HCEC 1CT (cell line): ENCODE results near the gene SIAH1.
"Not testable (repeated sequence)": the region's sequence is repeated elsewhere in the genome, so short reads cannot be mapped to it uniquely, and the experiment has no call there.

ENCODE experiments used
- DNase-seq: peaks from one replicate; pipeline ENCODE4 v3.0.0-alpha.2; 2017

Gene SIAH1

DNA sequence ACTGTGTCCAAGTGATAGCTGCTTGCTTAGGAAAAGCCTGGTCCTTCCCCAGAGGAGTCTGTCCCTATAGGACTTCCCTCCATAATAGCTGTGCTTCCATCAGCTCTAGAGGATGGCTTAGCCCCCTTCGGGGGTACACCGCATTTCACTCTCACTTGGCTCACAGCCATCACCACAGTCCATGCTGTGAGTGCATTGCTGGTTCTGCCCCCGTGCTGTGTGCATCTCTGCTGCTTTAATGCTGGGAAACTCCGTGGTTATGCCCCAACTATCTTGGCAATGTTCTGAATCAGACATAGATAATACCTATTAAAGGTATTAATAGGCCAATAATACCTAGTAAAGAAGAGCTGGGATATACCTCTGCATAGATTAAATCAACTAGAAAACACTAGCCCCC, 58.3 kb downstream of the SIAH1 start:
- DNase-seq, result no peak

DNA sequence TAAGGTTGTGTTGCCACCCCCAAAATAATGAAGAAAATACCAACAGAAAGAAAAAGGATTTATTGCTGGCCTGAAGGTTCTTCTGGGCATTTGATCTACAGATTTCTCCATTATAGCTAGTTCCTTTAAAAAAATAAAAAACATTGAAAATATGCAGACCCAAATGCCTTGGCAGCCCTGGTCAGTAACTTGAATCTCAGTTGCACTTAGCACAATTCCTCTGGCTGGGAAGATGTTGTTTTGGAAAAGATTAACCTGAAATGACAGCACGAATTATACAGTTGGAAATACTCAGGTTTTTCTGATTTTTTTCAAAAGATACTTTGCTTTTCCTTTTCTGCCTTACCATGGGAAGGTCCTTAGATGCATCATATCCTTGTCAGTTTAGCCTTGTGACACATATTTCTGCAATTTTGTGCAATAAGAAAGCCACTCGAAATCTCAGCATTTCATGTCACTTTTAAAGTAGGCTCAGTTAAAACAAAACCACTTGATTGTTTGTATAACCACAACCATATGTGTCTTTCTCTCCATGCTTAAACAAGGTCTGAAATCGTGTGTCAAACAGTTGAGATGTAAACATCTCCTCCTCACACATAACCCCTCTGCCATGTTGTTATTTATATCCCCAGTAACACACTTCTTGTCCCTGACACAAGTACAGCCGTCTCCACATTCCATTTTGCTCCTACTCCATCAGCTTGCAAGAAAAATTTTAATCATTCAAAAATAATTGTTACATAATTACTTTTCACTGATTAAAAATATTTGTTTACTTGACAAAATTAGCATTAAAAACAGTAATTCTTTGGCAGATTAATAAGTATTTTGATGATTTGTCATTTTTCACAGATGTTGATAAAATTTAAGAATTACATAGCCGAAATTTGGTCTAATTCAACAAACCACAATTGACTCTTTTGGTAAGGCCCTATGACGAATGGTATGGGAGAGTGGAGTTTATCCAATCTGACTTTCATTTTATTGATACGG, 61.1 kb downstream of the SIAH1 start:
- peak; percentile 9 for DNase-seq

DNA sequence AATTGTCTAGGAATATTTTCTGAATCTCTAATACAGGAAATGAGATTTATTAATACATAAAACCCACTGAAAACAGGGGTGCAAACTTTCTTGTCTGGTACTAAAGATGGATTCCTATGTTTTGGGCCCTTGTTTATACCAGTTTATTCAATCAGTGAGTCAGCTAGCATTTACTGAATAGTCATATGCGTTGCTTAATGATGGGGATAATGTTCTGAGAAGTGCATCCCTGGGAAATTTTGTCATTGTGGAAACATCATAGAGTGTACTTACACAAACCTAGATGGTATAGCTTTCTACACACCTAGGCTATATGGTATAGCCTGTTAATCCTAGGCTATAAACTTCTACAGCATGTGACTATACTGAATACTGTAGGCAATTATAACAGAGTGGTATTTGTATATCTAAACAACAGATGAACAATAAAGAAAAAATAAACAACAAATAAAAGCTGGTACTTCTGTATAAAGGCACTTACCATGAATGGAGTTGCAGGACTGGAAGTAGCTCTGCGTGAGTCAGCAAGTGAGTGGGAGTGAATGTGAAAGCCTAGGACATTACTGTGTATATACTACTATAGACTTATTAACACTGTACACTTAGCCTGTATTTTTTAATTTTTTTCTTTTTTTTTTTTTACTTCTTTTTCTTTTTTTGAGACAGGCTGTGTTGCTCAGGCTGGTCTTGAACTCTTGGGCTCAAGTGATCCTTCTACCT, 63.7 kb downstream of the SIAH1 start:
- peak; percentile 74 for DNase-seq

DNA sequence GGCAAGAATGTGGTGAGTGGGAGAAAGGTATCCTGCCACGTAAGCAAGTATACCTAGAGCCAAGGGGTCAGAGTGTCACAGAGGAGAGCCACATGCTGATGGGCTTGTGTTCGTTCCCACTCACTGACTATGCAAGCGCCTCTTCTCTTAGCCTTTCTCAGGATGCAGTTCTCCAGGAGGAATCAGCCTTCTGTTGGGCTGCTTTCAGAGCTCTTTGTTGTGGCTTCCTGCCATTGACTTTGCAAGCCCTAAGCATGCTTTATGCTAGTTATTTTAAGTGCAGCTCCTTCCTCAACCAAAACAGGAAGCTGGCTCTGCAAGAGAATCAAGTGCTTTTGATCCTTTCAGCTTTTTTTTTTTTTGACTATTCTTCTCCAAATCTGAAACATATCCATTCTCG, 66.6 kb downstream of the SIAH1 start:
- DNase-seq, result no peak

DNA sequence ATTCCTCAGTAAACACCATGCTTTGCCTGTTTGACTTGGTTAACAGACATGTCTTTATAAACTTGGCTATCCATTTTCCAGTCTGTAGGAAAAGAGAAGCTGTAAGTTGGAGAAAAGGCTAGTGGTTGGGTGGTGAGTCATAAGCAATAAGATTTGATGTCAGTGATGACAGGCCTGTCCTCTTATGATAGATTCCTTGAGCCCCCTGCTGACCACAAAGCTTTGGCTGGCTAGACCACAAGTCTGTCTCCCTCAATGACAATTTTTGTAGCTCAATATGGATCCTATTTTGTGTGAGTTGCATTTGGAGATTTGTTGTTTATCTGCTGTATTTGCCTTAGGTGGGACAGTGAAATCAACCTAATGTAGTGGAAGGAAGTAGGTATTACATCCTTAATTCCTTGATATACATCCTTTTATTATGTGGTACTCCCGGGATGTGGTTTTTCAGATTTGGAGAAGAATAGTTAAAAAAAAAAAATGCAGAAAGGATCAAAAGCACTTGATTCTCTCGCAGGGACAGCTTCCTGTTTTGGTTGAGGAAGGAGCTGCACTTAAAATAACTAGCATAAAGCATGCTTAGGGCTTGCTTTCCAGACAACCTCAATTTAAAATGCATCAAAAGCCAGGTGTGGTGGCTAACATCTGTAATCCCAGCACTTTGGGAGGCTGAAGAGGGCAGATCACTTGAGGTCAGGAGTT, 67.4 kb downstream of the SIAH1 start:
- peak; percentile 75 for DNase-seq

DNA sequence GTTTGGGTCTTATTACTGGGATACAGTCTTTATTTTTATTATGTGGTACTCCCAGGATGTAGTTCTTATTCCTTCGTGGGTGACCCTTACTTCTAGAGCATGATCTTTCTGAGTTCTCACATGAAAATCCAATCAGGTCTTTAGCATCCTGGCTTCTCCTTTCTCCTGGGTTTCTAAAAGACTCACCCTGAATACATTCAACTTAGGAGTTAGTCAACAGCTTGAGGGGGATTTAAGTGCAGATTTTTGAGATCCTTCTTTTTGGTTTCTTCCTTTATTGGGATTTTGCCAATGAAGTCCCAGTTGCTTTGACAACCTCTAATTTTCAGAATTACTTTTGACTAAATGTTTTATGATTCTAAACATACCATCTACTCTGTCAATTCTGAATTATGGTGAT, 68.2 kb downstream of the SIAH1 start:
- no peak for DNase-seq

DNA sequence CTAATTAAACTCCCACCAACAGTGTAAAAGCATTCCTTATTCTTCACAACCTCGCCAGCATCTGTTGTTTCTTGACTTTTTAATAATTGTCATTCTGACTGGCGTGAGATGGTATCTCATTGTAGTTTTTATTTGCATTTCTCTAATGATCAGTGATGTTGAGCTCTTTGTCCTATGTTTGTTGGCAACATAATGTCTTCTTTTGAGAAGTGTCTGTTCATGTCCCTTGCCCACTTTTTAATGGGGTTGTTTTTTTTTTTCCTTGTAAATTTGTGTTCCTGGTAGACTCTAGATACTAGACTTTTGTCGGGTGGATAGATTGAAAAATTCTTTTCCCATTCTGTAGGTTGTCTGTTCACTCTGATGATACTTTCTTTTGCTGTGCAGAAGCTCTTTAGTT, 71.3 kb downstream of the SIAH1 start:
- not testable (repeated sequence) for DNase-seq

DNA sequence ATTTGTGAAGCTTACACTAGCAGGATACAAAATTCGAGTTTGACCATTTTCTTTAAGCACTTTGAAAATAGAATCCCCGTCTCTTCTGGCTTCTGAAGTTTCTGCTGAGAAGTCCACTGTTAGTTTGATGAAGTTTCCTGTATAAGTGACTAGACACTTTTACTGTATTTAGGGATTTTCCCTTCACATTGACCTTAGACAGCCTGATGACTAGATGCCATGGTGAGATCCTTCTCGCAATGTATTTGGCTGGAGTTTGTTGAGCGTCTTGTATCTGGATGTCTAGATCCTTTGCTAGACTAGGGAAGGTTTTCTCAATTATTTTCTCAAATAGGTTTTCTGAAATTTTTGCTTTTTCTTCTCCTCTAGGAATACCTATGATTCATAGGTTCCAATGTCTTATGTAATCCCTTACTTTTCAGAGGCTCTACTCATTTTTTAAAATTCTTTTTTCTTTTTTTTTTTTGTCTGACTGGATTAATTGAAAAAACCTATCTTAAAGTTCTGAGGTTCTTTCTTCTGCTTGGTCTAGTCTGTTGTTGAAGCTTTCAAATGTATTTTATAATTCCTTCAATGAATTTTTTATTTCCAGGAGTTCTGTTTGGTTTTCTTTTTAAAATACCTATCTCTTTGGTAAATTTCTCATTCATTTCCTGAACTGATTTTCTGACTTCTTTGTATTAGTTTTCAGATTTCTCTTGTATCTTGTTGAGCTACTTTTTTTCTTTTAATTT, 74.1 kb downstream of the SIAH1 start:
- DNase-seq, result no peak
